Gastrocnemius medialis (tissue), 4 donors: ENCODE measurements around the gene NBPF3.
"Not testable (repeated sequence)": the region's sequence is repeated elsewhere in the genome, so short reads cannot be mapped to it uniquely, and the experiment has no call there.

Experiments
- CTCF ChIP-seq, 5 experiments: fragments of 450-650 bp in 3 of 5; fragments of 200-600 bp in 2 of 5; sonication (generic) in 2 of 5; IDR thresholded peaks in 4 of 5; conservative IDR thresholded peaks in 1 of 5; 1 replicate in 4 of 5; 2 replicates in 1 of 5; pipeline ENCODE4 v1.5.1; 2016 to 2019; ENCODE audit warnings: antibody characterized with exemption in 5 of 5, mild to moderate bottlenecking in 3 of 5, moderate library complexity in 3 of 5
- POLR2A ChIP-seq, 2 donors: fragments of 450-650 bp; IDR thresholded peaks; one replicate each; pipeline ENCODE4 v1.6.1; 2017; ENCODE audit warnings: antibody characterized with exemption in 2 of 2, mild to moderate bottlenecking in 2 of 2, moderate library complexity in 2 of 2

- TF ChIP-seq POLR2A (IDR thresholded peaks at IDR 0.05); CTCF (IDR thresholded peaks at IDR 0.05 in 4 of 5, conservative IDR thresholded peaks at IDR 0.05 in 1 of 5): not testable (repeated sequence)
Measured at GRCh38 chr1:21427798-21428480, 12.0 kb upstream of the NBPF3 start.
